GM12874 (cell line): ENCODE measurements around the gene CEP55.

Source experiments
- TF ChIP-seq, protein P1 (sequence below): IDR thresholded peaks from 2 replicates; pipeline ENCODE4 v1.5.1; 2011; ENCODE audit warnings: low read depth, mild to moderate bottlenecking, control low read depth, low read length, moderate library complexity; ENCODE audit not compliant: insufficient read depth

Gene CEP55

DNA sequence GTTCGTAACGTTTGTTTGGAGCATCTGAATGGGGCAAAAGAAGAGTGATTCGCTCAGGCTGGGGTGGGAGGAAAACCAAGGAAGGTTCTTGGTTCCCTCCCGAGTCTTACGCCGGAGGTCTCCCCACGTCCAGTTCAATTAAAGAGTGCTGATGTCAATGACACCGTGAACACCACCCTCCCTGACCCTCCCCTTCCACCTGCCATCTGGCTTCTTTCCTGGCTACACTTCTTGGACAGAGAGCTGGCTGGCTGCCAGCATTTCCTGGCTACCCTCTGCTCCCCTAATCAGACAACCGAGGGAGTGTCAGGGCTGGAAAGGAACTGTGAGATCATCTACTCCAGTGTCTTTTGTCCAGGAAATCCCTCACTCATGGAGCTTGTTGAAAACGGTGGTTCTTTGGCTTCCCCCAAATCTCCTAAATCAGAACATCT is 46.0 kb downstream of the CEP55 start:
- TF ChIP-seq, protein P1, sequence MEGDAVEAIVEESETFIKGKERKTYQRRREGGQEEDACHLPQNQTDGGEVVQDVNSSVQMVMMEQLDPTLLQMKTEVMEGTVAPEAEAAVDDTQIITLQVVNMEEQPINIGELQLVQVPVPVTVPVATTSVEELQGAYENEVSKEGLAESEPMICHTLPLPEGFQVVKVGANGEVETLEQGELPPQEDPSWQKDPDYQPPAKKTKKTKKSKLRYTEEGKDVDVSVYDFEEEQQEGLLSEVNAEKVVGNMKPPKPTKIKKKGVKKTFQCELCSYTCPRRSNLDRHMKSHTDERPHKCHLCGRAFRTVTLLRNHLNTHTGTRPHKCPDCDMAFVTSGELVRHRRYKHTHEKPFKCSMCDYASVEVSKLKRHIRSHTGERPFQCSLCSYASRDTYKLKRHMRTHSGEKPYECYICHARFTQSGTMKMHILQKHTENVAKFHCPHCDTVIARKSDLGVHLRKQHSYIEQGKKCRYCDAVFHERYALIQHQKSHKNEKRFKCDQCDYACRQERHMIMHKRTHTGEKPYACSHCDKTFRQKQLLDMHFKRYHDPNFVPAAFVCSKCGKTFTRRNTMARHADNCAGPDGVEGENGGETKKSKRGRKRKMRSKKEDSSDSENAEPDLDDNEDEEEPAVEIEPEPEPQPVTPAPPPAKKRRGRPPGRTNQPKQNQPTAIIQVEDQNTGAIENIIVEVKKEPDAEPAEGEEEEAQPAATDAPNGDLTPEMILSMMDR = no peak

DNA sequence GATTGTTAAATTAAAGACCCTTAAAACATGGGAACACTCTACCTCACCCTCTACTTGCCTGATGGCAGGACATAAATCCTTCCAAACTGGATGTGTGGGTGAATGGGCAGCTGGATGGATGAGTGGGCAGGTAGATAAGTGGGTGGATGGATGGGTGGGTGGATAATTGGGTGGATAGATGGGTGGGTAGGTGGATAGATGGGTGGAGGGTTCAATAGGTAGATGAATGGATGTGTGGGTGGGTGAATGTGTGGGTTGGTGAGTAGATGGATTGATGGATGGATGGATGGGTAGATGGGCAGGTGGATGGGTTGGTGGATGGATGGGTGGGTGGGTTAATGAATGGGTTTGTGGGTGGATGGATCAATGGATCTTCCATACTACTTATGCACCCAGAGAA is 51.1 kb downstream of the CEP55 start:
- TF ChIP-seq, protein P1 = no peak

DNA sequence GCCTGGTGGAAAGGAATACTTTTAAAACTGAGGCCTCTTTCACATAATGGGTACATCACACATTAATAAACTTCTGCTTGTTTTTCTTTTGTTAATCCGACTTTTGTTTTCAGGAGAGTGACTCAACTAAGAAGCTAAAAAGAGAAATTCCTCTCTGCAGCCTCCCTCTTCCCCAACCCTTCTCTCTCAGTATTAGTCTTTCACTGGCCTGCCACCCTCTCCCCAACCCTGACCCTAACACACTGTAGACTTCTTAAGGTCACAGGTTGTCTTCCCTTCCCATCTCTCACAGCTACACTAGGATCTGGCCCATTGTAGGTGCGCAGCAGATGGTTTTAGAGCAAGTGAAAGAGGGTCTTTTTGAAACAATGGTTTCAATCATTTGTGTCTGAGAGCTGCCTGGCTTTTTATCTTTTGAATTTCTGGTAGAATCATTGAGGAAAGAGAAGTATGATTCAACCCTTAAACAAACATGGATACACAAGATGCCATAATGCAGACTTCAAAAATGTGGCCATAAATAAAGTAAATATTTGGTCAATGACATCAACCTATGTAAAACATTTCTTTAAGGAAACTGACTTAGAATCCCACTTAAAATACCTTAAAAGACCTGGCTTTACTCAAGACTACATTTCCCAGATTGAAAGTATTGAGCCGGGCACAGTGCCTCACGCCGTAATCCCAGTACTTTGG is 52.1 kb downstream of the CEP55 start:
- TF ChIP-seq, protein P1 = no peak

DNA sequence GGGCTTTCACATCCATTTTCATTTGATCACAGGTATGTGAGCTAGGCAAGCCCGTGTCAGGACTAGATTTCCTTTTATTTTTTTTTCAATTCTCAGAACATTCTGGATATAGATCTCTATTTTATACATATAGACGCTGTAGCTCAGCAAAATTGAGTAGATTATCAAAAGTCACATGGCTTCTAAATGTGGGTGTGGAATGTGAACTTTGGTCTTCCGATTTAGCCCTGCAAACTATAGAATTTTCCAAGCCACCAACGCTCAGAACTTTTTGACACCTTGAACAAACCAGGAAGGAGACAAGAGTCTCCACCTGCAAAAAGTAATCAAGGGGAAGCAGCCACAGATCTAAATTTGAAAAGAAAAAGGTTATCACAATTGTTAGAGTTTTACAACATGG is 54.2 kb downstream of the CEP55 start:
- TF ChIP-seq, protein P1 = no peak

DNA sequence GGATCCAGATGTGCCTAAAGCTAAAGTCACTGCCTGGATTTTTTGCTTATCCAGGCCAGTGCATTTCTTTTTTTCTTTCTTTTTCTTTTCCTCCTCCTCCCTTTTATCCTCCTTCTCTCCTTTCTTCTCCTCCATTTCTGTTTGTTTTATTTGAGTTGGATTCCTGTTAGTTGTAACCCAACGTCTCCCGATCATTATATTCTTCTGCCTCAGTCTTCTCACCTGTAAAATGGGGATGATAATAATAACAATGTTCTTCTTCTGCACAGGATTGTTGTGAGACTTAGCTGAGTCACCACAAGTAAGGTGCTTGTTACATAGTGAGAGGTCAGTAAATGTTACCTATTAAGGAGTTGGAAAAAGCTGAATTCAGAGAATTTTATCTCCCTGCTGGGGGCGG is 56.4 kb downstream of the CEP55 start:
- TF ChIP-seq, protein P1 = no peak

DNA sequence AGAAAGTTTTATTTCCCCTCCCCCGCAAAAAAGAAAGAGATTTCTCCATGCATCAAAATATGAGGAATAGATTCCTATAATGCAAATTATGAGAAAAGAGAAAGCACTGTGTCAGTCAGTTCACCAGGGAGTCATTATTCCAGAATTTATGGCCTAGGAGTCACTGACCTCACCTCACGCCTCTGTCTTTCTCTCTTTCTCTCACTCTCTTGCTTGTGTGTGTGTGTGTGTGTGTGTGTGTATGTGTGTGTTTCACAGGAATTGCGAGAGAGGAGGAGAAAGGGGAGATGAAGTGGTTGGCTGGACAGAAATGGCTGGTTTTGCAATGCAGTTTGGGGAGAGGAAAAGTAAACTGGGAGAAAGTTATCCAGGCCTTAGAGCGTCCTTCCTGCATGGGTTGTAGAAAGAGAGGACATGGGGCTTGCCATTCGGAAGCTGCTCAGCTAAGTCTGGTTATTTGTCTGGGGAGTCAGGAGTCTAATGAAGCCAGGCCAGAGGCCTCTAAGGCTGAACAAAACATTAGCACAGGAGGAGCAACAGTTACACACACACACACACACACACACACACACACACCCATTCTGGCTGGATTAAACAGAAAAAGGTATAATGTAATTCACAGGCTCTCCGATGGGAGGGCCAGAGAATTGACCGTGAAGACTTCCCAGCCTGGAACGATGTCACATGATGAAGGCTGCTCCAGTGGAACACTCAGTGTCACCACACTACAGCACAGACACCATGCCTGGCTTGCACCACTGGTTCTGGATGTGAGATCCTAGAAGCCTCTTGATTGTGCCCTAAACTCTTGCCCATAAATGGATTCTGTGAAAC is 57.3 kb downstream of the CEP55 start:
- TF ChIP-seq, protein P1 = no peak

DNA sequence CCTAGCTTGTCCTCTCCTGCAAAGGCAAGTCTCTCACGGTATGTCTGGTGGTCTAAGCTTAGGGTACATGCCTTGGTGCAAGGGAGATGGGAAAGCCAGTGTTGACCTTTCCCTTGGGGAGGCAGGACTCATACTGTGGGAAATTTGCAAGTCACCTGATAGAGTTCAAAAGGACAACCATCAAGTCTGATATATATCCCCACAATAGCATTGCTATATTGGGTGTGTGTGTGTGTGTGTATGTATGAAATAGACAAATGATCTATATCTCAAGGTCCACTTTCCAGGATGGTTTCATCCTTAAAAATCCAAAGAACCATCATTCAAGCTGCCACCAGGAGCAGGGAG is 57.9 kb downstream of the CEP55 start:
- TF ChIP-seq, protein P1 = no peak
